HG03097 (cell line): Measurements from ENCODE around the gene CELSR1.
"Not testable (repeated sequence)": the region's sequence is repeated elsewhere in the genome, so short reads cannot be mapped to it uniquely, and the experiment has no call there.

Experiments
- ATAC-seq: cut with Tn5 transposase; IDR thresholded peaks from one replicate; pipeline ENCODE4 v1.9.1; 2021; ENCODE audit not compliant: unreplicated experiment, low FRiP score

Gene CELSR1

GRCh38 chr22:46534901-46535630 is 2.4 kb downstream of the CELSR1 start:
- ATAC-seq = no peak

- ATAC-seq = no peak
Observed at GRCh38 chr22:46534177-46534776, 3.1 kb downstream of the CELSR1 start.

- no peak for ATAC-seq
Observed at GRCh38 chr22:46533070-46533833, 4.2 kb downstream of the CELSR1 start.

GRCh38 chr22:46532416-46532815 is 5.0 kb downstream of the CELSR1 start:
- no peak for ATAC-seq

GRCh38 chr22:46531581-46532175 is 5.7 kb downstream of the CELSR1 start:
- ATAC-seq = no peak

- no peak for ATAC-seq
Observed at GRCh38 chr22:46528121-46528610, 9.3 kb downstream of the CELSR1 start.

GRCh38 chr22:46526244-46526839 is 11.1 kb downstream of the CELSR1 start:
- ATAC-seq = no peak

GRCh38 chr22:46525389-46526243 is 11.8 kb downstream of the CELSR1 start:
- ATAC-seq = no peak

GRCh38 chr22:46524203-46524740 is 13.1 kb downstream of the CELSR1 start:
- ATAC-seq = no peak

- no peak for ATAC-seq
Observed at GRCh38 chr22:46522797-46523196, 14.6 kb downstream of the CELSR1 start.

GRCh38 chr22:46521994-46522393 is 15.4 kb downstream of the CELSR1 start:
- ATAC-seq = no peak

GRCh38 chr22:46520880-46521279 is 16.5 kb downstream of the CELSR1 start:
- ATAC-seq = no peak

GRCh38 chr22:46519377-46519776 is 18.0 kb downstream of the CELSR1 start:
- ATAC-seq = no peak

GRCh38 chr22:46518542-46519325 is 18.7 kb downstream of the CELSR1 start:
- ATAC-seq = no peak

- no peak for ATAC-seq
Observed at GRCh38 chr22:46518038-46518437, 19.4 kb downstream of the CELSR1 start.

- no peak for ATAC-seq
Observed at GRCh38 chr22:46517255-46517761, 20.1 kb downstream of the CELSR1 start.

- ATAC-seq = no peak
Observed at GRCh38 chr22:46516638-46517037, 20.8 kb downstream of the CELSR1 start.

- not testable (repeated sequence) for ATAC-seq
Observed at GRCh38 chr22:46516112-46516487, 21.3 kb downstream of the CELSR1 start.
